NCI-H187 (cell line): ENCODE data around the gene ATXN7L1.

Experiments
- DNase-seq, 2 experiments: peaks; one replicate each; lab custom pipeline; 2025; lab: John Stamatoyannopoulos, UW

Gene ATXN7L1

DNA sequence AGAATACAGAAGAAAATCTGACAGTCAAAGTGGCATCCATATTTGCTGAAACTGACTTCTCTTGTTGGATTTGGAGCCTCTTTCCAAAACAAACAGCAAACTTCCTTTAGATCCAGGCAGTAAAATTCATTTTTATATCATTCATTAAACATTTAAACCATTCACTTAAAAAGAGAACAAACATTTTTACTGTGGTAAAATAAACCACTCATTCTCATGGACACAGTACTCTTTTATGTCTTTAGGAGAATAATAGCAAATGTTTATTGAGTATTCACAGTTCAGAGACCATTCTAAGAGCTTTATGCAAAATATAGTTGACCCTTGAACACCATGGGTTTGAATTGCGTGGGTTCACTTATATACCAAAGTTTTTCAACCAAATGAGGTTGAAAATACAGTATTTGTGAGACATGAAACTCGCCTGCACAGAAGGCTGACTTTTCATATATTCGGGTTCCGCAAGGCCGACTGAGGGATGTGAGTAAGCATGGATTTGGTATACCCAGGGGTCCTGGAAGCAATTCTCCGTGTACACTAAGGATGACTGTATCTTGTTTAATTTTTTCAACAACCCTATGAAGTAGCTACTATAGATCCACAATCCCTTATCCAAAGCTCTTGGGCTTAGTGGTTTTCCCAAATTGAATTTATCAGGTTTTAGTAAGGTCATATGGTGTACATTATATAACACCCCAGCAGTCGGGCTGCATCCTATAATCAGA, 49.1 kb downstream of the ATXN7L1 start:
- no peak for DNase-seq

DNA sequence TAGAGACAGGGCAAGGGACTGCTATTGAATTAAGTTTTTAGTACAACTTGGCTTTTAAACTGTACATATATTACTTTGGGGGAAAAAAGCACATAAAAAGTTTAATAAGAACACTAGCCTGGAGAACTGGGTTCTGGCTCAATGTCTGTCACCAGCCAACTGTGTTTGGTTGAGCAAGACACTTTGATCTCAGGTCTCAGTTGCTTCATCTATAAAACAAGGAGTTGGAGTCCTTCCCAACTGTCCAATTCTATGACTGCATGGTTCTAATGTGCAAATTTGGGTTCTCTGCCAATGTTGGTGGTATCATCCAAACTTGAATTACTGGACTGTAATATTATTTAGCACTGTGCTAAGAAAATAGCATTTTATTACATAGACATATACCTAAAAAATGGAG, 50.3 kb downstream of the ATXN7L1 start:
- DNase-seq = no peak

DNA sequence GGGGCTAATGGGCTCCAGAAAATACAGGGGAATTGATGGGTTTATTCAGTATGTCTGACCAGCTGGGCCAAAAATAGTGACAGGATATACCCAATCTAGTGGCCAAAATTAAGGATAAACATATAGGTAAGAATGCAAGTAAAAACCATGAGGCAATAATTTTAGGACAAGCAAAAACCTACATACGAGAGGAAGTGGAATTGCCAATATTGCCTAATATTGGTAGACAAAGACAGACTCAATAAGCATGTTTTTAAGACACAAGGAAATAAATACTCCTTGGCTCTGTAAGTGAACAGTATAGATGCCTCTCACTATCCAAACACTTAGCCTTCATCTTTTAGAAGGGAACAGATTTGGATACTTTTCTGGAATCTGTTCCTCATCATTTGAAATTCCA, 51.0 kb downstream of the ATXN7L1 start:
- no peak for DNase-seq

DNA sequence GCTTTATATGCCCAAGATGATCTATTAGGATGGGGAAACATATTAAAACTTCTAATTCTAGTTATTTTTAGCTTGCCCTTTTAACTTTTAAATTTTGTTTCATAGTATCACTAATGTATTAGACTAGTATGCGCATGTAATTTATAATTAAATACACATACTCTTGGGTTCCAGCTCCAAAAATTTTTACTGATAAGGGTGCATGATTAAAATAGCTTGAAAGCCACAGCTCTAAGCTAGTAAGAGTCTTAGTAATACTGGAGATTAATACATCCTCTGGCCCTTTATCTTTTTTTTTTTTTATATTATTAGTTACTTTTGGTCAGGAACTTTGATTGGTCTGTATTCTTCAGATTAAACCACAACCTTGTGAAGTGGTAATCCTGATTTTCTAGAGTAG, 53.6 kb downstream of the ATXN7L1 start:
- DNase-seq = no peak

DNA sequence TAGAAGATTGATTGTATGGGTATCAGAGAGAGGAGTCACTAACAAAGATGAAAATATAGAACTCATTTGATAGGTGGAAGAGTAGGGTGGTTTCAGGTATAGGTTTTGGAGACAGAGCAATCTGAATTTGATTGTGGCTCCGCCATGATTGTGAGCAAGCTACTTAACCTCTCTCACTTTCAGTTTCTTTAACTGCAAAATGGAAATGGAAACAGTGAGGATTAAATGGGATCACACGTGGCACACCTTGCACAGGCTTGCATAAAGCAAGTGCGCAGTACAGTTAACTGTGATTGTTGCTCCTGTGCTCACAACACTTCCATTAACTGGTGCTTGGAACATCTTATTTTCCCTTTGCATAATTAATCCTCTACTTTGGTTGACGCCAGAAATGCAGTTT, 54.9 kb downstream of the ATXN7L1 start:
- no peak for DNase-seq

DNA sequence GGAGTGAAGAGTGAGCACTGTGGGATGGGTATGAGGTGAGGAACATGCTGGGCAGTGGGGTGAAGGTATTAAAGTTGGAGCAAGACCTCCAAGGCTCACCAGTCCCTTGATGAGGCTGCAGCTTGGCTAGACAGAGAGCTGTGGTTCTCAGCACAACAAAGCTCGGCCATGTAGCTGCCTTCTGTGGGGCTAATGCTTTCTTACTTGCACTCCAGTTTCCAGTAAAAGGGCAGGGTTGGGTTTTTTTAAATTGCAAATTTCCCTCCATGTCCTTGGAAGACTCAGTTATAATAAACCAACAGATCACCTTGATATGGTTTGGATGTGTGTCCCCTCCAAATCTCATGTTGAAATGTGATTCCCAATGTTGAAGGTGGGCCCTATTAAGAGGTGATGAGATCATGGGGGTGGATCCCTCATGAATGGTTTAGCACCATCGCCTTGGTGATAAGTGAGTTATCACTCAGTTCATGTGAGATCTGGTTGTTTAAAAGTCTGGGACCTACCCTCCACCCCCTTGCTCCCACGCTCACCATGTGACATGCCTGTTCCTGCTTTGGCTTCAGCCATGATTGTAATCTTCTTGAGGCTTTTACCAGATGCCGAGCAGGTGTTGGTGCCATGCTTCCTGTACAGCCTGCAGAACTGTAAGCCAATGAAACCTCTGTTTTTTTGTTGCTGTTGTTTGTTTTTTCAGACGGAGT, 55.9 kb downstream of the ATXN7L1 start:
- no peak for DNase-seq

DNA sequence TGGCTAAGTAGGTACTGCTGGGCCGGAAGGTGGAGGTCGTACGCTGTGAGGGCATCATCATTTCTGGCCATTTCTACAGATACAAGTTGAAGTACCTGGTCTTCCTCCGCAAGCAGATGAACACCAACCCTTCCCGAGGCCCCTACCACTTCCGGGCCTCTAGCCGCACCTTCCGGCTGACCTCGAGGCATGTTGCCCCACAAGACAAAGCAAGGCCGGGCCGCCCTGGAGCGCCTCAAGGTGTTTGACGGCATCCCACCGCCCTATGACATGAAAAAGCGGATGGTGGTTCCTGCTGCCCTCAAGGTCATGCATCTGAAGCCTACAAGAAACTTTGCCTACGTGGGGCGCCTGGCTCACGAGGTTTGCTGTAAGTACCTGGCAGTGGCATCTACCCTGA, 56.8 kb downstream of the ATXN7L1 start:
- no peak for DNase-seq

DNA sequence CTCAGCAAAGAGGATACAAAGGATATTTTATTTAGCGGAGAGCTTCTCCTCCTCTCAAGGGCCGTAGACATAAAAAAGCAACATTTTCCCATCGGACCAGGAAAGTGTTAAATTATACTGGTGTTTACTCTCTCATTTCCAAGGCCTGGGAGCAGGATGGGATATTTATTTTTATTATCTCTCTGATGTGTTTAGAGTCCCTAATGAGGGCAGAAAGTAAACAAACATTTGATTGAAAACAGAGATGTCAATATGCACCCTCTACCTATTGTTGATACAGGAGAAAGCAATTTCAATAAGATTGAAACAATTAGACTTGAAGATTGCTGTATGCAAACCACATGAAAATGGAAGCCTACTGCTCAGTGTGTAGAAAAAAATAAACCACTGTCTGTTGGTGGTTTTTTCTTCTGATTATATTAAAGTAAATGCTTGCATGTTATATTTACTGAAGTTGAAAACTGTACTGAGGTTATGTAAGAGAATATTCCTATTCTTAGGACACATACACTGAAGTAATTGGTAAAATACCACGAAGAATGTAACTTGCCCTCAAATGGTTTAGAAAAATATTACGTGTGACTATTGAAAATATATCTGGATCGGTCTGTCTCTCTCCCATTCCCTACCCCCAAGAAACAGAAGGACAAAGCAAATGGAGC, 59.3 kb downstream of the ATXN7L1 start:
- DNase-seq = no peak

DNA sequence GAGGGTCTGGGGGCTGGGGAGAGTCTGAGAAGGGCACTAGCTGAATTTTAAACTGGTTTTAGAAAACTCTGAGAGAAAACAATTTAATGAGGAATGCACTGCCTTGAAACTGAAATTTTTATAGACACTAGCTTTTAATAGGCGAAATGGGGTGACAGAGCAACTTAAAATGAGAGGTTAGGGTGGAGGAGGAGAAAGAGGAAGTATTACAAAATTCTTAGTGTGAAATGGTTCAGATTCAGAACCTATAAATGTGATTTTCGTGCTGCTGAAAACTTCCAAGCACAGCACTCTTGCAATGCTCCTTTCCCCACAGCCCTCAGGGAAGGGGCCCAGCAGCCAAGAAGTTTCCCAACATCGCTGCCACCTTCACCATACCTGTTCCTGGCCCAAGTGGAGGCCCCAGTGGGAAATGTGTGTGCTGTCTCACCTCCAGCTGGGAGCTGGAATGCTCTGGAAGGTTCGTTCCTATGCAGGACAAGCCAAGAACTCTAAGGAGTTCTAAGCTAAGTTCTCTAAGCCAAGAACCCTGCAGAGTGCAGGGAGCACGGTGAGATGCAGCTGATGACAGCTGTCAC, 60.0 kb downstream of the ATXN7L1 start:
- DNase-seq = no peak

DNA sequence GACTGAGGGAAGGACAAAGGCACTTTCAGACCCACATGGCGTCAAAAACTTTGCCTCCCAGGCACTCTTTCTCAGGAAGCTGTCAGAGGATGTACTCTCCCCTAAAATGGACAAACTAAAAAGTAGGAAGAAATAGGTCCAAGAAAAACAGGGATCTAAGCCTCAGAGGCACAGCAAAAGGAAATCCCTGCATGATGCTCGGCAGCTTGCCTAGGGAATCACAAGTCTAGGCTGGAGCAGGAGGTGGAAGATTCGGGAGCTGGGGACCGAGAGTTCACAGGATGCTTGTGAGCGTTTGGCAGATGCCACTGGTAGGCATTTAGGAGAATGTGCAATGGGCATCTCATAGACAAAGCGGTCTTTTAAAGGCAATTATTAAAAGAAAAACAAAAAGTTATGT, 60.8 kb downstream of the ATXN7L1 start:
- DNase-seq = no peak

DNA sequence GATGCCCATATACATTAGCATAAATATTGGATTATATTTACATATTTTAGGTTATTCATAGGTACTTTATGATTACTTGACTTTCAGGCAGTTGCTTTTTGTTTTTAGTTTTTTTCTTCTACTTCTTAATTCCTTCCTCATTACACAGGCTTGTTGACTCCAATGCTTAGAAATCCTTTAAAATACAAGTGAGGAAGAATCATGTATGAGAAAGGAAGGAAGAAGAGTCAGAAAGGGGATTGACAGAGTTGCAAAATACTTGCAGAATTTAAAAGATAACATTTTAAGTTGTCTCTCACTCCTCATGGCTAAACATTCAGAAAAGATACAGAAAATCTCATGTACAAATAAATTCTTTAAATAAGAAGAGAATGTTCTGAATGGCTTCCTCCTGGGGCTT, 61.9 kb downstream of the ATXN7L1 start:
- no peak for DNase-seq

DNA sequence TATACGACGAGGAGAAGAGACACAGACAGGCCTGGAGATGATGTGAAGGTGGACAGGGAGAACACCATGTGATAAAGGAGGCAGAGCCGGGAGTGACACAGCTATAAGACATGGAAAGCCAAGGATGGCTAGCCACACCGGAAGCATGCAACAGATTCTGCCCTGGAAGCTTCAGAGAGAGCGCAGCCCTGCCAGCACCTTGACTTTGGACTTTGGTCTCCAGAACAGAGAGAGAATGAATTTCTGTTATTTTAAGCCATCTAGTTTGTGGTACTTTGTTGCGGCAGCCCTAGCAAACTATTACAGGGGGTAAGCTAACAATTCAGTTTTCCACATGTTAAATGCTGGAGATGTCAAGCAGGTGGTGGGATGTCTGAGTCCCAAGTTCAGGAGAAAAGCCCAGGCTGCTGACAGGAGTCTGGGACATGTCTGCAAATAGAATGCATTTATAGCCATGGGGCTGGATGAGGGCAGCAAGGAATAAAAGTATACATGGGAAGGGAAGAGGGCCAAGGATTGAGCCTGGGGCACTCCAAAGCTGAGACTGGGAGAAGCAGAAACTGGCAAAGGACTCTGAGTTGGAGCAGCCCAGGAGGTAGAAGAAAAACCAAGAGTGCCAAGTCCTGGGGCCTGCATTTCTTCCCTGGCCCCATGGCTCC, 65.1 kb downstream of the ATXN7L1 start:
- no peak for DNase-seq

DNA sequence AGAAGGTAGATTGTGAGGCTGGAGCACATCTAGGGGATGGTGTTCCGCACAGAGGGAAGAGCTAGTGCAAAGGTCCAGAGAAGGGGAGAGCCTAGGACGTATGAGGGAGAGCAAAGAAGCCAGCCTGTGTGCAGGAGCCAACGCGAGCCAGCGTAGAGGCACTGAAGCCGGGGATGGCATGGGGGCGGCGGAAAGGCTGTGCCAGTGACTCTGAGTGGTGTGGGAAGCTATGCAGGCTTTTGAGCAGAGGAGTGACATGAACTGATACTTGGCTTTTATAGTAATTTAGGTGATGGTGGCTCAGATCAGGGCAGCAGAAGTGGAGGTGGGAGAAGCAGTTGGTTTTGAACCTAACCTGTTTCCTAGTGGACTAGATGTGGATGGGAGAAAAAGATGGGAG, 65.8 kb downstream of the ATXN7L1 start:
- DNase-seq = no peak

DNA sequence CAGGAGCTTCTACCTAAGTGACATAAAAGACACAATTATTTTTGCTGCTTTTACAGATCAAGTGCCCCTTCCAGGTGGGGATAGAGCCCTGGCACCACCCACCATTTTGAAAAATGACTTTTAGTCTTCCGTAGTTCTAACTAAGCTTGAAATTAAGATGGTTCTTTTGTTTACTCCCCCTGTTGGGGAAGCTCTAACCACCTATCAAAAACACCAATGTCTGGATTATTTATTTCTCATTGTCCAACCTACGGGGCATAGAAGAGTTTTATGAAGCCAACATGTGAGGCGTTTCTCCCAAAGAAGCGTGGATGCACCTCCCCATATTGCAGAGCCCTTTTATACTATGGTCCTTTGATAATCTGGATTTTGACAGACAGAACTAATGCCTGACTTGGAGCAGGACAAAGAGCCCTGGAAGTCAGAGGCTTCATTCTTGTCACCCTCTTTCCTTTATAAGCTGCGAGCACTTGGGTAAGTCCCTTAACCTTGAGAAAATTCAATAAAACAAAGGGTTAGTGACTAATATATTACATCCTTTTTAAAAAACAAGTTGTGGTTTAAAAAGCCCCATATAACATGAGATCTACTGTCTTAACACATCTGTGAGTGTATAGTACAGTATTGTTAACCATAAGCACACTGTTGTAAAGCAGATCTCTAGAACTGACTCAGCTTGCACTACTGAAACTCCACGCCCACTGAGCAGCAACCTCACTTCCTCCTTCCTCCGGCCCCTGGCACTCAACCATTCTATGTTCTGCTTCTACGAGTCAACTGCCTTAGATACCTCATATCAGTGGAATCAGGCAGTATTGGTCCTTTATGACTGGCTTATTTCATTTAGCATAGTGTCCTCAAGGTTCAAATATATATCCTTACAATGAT, 67.5 kb downstream of the ATXN7L1 start:
- no peak for DNase-seq

DNA sequence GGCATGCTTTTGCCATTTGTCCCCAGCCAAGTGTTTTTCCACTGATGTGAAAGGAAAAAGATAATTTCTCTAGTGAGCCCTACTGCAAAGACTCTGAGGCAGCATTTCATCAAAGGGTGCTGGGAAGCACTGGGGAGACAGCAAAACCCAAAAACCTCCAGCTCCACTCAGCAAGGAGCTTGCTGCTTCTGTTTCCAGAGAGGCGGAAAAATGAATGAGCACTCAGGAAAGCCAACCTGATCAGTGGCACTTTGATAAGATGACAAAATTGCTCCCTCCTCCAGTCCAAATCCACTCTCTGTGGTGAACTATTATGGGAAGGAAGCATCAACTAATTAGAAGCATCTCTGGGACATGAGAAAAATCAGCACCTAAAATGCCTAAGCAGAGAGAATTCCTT, 68.2 kb downstream of the ATXN7L1 start:
- no peak for DNase-seq

DNA sequence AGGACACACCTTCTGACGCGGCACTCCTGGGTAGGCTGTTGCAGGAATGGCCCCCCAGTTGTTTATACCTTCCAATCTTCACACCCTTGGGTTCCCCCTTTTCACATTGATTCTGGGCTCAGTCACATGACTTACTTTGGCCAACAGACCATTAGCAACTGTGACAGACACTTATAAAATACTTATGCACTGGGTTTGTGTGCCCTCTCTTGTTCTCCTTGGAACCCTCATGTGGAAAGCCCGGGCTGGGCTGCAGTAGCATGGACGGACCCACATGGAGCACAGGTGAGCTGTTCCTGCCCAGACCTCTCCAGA, 69.0 kb downstream of the ATXN7L1 start:
- DNase-seq = no peak

DNA sequence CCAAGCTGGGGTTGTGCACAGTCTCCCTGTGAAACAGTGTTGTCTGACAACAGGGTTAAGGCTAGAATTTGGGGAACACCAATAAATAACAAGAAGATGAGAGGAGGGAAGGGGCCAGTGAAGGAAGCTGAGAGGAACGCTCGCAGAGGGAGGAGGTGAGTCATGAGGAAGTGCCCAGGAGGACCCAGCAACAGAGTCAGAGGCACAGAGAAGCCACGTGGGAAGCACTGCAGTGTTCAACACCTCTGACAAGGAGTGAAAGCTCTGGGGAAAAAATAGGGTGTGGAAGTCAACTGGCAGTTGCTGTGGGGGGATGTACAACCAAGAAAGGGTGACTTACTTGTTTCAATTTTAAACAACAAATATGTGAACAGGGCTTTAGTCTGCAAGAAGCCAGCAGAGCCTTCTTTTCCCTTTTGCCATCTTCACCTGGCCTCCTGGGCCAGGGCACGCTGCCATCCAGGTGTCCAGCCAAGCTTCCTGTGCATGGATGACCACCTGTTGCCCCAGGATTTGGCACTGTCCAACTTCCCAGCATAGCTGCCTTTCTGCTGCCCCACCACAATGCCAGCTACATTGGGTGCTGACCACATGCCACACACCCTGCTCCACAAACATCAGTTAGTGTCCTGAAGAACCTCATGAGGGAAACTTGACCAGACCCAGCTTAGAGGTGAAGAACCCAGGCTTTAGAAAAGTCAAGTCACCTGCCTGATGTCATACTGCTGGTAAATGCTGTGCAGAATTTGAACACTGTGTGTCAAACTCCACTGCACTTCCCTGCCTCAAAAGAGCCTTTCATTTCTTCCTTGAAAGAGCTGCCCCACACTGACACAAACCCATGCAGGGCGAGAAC, 69.6 kb downstream of the ATXN7L1 start:
- DNase-seq = no peak

DNA sequence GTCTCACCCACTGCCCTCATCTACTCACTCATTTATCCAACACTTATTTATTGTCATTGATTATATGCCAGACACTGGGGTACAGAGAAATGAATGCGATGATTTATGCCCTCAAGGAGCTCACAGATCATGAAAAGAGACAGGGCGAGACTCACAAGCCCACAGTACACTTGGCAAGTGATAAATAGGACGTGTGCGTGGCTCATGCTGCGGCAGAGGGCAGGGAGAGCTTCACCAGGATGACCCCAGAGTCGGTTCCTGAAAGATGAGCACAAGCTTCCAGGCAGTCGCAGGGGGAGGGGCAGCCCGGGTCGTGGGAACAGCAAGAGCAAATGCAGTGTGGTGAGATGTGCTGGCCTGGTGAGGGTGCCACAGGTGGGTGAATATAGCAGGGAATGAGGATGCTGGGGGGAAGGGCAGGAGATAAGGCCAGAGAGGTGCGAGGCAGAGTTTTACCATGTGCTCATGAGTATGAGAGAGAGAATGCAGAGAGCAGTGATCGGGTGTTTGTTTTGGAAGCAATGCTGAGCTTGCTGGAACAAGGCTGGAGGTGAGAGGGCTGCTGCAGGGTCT, 70.9 kb downstream of the ATXN7L1 start:
- DNase-seq = no peak

DNA sequence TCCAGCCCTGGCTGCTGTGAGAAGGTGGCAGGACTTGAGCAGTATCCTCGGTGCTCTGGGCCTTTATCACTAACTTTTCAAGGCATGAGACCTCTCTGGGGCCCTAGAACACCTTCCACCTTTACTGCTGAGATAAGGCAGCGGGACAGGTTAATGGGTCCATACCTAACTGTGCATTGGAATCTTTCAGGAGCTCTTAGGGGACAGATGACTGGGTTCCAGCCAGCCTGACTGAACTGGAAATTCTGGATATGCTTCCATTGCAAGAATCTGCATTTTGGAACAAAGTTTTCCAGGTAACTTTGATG, 73.0 kb downstream of the ATXN7L1 start:
- DNase-seq = no peak

DNA sequence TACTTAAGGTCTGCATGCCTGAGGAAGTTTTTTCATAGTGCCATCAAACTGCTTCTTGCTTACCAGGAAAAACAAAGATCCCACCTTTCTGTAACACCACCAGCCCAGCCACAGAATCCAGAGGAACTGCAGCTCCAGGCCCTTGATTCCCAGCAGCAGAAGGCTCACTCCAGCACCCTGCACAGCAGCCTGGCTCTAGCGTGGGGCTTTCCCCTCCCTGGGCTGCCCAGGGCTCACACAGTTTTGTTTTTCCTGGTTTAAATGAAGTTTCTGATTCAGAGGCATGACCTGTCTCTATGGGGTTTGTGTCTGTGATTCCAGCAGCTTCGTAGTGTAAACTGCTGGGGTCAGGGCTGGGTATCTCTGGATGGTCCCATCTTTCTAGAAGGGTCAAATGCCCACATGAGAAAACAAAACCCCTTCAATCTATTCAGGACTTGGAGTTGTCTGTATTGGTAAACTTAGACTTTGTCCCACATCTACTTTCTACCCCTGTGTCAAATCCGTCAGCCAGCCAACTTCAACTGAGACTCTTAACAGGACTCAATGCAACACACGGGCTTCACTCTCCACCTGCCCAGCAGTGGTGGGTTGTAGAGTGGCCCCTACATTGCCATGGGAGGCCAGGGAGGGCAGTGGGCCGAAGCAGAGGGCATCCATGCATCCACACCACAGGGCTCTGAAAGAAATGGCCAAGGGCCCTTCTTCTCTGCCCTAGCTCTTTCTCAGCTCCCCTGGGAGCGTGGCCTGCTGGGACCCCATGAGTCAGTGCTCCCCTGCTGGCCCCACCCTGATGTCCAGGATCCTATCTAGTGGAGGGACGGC, 73.6 kb downstream of the ATXN7L1 start:
- DNase-seq = no peak
